Stomach (tissue), 4 donors: ENCODE results near the gene TRIM38.

Experiments
- EP300 ChIP-seq: sonication (generic); formaldehyde crosslinking; IDR thresholded peaks from one replicate; pipeline ENCODE4 v1.6.1; 2017; ENCODE audit warnings: antibody characterized with exemption
- POLR2A ChIP-seq, 4 donors: fragments of 450-650 bp; IDR thresholded peaks; one replicate each; pipeline ENCODE4 v1.6.1; 2016; ENCODE audit warnings: antibody characterized with exemption in 4 of 4, control low read depth in 2 of 4, mild to moderate bottlenecking in 1 of 4, moderate library complexity in 1 of 4
- POLR2AphosphoS5 ChIP-seq, 3 donors: sonication (generic); formaldehyde crosslinking; IDR thresholded peaks; one replicate each; pipeline ENCODE4 v1.6.1; 2016; ENCODE audit warnings: antibody characterized with exemption in 3 of 3
- TF ChIP-seq, protein P1 (sequence below), 7 experiments: fragments of 450-650 bp in 4 of 7; fragments of 200-600 bp in 3 of 7; sonication (generic) in 3 of 7; IDR thresholded peaks; one replicate each; pipeline ENCODE4 v1.5.1; 2016 to 2019; ENCODE audit warnings: antibody characterized with exemption in 7 of 7, control low read depth in 2 of 7, mild to moderate bottlenecking in 1 of 7

DNA sequence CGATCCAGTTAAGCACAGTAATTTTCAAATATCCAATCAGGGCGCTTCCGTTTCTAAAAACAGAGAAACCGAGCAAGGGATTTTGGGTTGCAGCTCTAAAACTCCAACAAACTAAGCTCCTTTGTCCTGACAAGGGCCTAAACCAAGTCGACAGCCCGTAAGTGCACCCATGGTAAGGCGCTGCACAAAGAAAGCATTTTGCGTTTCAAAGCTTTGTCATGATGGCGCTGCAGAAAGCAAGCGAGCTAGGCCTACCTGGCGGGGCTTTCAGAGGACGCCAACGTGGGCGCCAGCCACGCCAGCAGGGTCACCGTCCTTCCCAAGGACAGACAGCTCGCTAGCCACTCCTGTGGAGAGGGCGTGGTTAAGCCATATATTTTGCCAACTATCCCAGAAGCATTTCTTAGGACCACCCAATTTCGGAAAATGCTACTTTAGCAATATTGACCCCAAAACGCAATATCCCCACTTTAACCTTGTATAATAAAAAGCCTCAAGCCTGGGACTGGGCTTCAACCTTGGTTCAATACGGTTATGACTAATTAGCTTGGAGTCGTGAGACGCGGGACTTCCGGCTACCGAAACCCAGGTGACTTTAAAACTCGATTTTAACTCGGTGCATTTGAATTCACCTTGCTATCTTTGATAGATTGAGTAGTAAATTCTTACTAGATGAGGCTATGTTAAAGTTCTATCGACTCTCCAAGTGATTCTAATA, 53.8 kb downstream of the TRIM38 start:
- no peak for TF ChIP-seq POLR2A (IDR thresholded peaks at IDR 0.05)
- TF ChIP-seq, protein P1, sequence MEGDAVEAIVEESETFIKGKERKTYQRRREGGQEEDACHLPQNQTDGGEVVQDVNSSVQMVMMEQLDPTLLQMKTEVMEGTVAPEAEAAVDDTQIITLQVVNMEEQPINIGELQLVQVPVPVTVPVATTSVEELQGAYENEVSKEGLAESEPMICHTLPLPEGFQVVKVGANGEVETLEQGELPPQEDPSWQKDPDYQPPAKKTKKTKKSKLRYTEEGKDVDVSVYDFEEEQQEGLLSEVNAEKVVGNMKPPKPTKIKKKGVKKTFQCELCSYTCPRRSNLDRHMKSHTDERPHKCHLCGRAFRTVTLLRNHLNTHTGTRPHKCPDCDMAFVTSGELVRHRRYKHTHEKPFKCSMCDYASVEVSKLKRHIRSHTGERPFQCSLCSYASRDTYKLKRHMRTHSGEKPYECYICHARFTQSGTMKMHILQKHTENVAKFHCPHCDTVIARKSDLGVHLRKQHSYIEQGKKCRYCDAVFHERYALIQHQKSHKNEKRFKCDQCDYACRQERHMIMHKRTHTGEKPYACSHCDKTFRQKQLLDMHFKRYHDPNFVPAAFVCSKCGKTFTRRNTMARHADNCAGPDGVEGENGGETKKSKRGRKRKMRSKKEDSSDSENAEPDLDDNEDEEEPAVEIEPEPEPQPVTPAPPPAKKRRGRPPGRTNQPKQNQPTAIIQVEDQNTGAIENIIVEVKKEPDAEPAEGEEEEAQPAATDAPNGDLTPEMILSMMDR (IDR thresholded peaks at IDR 0.05) = no peak
- TF ChIP-seq EP300 = no peak
- TF ChIP-seq POLR2AphosphoS5 (IDR thresholded peaks at IDR 0.05) = no peak
